ENCODE measurements around the gene HYAL2.

The HYAL2 gene

GRCh38 chr3:50337175-50337861, 14.8 kb upstream of the HYAL2 start:
- peak; percentile 99 for DNase-seq (ENCODE audit: low read depth)
- TF ChIP-seq CTCF (IDR thresholded peaks at IDR 0.05; ENCODE audit: low read depth, low read length) (no peak), MYC (IDR thresholded peaks at IDR 0.05; ENCODE audit: low read depth, low read length) (peak; percentile 65), POLR2A (IDR thresholded peaks at IDR 0.05; ENCODE audit: extremely low read depth, insufficient read length) (peak; percentile 79), MAX (IDR thresholded peaks at IDR 0.05; ENCODE audit: low read depth, low read length) (peak; percentile 82)
- peak overlapping the region; percentile 99 for H3K4me3 ChIP-seq (ENCODE audit: low read depth, low read length)

GRCh38 chr3:50336452-50337174, 14.1 kb upstream of the HYAL2 start:
- no peak for TF ChIP-seq POLR2A (IDR thresholded peaks at IDR 0.05; ENCODE audit: extremely low read depth, insufficient read length)
- no peak for TF ChIP-seq CTCF (IDR thresholded peaks at IDR 0.05; ENCODE audit: low read depth, low read length)
- TF ChIP-seq MAX (IDR thresholded peaks at IDR 0.05; ENCODE audit: low read depth, low read length) = no peak
- TF ChIP-seq MYC (IDR thresholded peaks at IDR 0.05; ENCODE audit: low read depth, low read length) = no peak
- no peak for DNase-seq (ENCODE audit: low read depth)
- peak overlapping the region; percentile 95 for H3K4me3 ChIP-seq (ENCODE audit: low read depth, low read length)

GRCh38 chr3:50334339-50335075, 12.0 kb upstream of the HYAL2 start:
- no peak for TF ChIP-seq POLR2A (IDR thresholded peaks at IDR 0.05; ENCODE audit: extremely low read depth, insufficient read length)
- TF ChIP-seq MYC (IDR thresholded peaks at IDR 0.05; ENCODE audit: low read depth, low read length) = no peak
- no peak for TF ChIP-seq CTCF (IDR thresholded peaks at IDR 0.05; ENCODE audit: low read depth, low read length)
- TF ChIP-seq MAX (IDR thresholded peaks at IDR 0.05; ENCODE audit: low read depth, low read length) = no peak
- no peak for DNase-seq (ENCODE audit: low read depth)
- peak overlapping the region; percentile 21 for H3K4me3 ChIP-seq (ENCODE audit: low read depth, low read length)

GRCh38 chr3:50333744-50334328, 11.3 kb upstream of the HYAL2 start:
- no peak for DNase-seq (ENCODE audit: low read depth)
- peak overlapping the region; percentile 3 for H3K4me3 ChIP-seq (ENCODE audit: low read depth, low read length)
- no peak for TF ChIP-seq CTCF (IDR thresholded peaks at IDR 0.05; ENCODE audit: low read depth, low read length)
- no peak for TF ChIP-seq POLR2A (IDR thresholded peaks at IDR 0.05; ENCODE audit: extremely low read depth, insufficient read length)
- TF ChIP-seq MAX (IDR thresholded peaks at IDR 0.05; ENCODE audit: low read depth, low read length) = no peak
- TF ChIP-seq MYC (IDR thresholded peaks at IDR 0.05; ENCODE audit: low read depth, low read length) = no peak

GRCh38 chr3:50331364-50331907, 8.9 kb upstream of the HYAL2 start:
- TF ChIP-seq CTCF (IDR thresholded peaks at IDR 0.05; ENCODE audit: low read depth, low read length) = no peak
- TF ChIP-seq MYC (IDR thresholded peaks at IDR 0.05; ENCODE audit: low read depth, low read length) = no peak
- TF ChIP-seq MAX (IDR thresholded peaks at IDR 0.05; ENCODE audit: low read depth, low read length) = no peak
- TF ChIP-seq POLR2A (IDR thresholded peaks at IDR 0.05; ENCODE audit: extremely low read depth, insufficient read length) = no peak
- DNase-seq (ENCODE audit: low read depth) = no peak
- H3K4me3 ChIP-seq (ENCODE audit: low read depth, low read length) = no peak overlapping the region

Data from NB4 (cell line).